HCT116 (cell line): Measurements from ENCODE around the gene DAND5. TPM values are rescaled to one million over a fixed set of nuclear protein-coding genes. Genes with fewer than 3 reads are reported as not detected.
A peak's percentile ranks its signal among the peaks of the same experiment; 100 is the strongest.

ENCODE experiments used
- ATAC-seq: fragments of 200-7000 bp; cut with Tn5 transposase; 2 replicates; pipeline ENCODE4 v1.9.1; 2020; ENCODE audit warnings: mild to moderate bottlenecking, moderate library complexity
- BruUV-seq: library from RNA; stranded (reverse); fragments of 400-500 nt; replicated peaks from 2 replicates; lab custom pipeline; 2021; lab: Mats Ljungman, UMichigan
- CTCF ChIA-PET: fragments of 300-600 bp; sonication (Branson Sonifier 250); formaldehyde crosslinking; loops from one replicate; lab custom pipeline; 2021; ENCODE audit warnings: antibody characterized with exemption; lab: Charles Lee
- POLR2A ChIA-PET: fragments of 300-600, 350-600 bp; sonication (Branson Sonifier 250); formaldehyde crosslinking; loops from one replicate; lab custom pipeline; 2021; ENCODE audit warnings: antibody characterized with exemption; lab: Charles Lee
- RAD21 ChIA-PET, 2 experiments: fragments of 300-600 bp; sonication (Branson Sonifier 250); formaldehyde crosslinking; loops; one replicate each; lab custom pipeline; 2023; ENCODE audit warnings: low total read pairs in 2 of 2; ENCODE audit not compliant: uncharacterized antibody in 2 of 2, unreplicated experiment in 2 of 2, low non-redundant PET in 1 of 2; lab: Charles Lee
- DNase-seq: peaks from one replicate; pipeline ENCODE4 v3.0.0-alpha.2; 2010; ENCODE audit warnings: low read depth, low spot score
- H2AFZ ChIP-seq: fragments of 200-600 bp; shearing (Covaris generic), sonication (generic); 2 replicates; pipeline ENCODE4 v1.6.1; 2017; ENCODE audit warnings: low read depth, mixed run types, mixed read lengths, antibody characterized with exemption, low read length; ENCODE audit not compliant: poor library complexity, severe bottlenecking
- H3K27ac ChIP-seq: 2 replicates; pipeline ENCODE4 v1.5.1; 2012; ENCODE audit warnings: low read depth, low read length
- H3K27me3 ChIP-seq: fragments of 200-600 bp; sonication (generic); 2 replicates; pipeline ENCODE4 v1.6.1; 2016; ENCODE audit warnings: mixed run types, low read length, mixed read lengths; ENCODE audit not compliant: insufficient read depth
- H3K36me3 ChIP-seq, 2 experiments: fragments of 200-500 bp in 1 of 2; fragments of 200-600 bp in 1 of 2; sonication (Bioruptor generic) in 1 of 2; sonication (generic) in 1 of 2; 2 replicates each; pipeline versions ENCODE4 v1.5.1 to v1.6.1; 2014 to 2016; ENCODE audit warnings: low read length in 2 of 2, inconsistent platforms in 1 of 2, mixed read lengths in 1 of 2, mixed run types in 1 of 2; ENCODE audit not compliant: insufficient read depth in 2 of 2, control insufficient read depth in 1 of 2
- H3K4me1 ChIP-seq, 2 experiments: fragments of 200-600 bp in 1 of 2; sonication (generic) in 1 of 2; 2 replicates each; pipeline versions ENCODE4 v1.5.1 to v1.6.1; 2012 to 2017; ENCODE audit warnings: low read length in 2 of 2, inconsistent platforms in 1 of 2, mild to moderate bottlenecking in 1 of 2, mixed read lengths in 1 of 2, mixed run types in 1 of 2, moderate library complexity in 1 of 2; ENCODE audit not compliant: insufficient read depth in 2 of 2, control insufficient read depth in 1 of 2
- H3K4me2 ChIP-seq: fragments of 200-600 bp; sonication (generic); 2 replicates; pipeline ENCODE4 v1.6.1; 2017; ENCODE audit warnings: mixed run types, low read length, mixed read lengths
- H3K4me3 ChIP-seq, 2 experiments: fragments of 200-600 bp in 1 of 2; sonication (generic) in 1 of 2; replicated peaks in 1 of 2; 2 replicates each; pipeline ENCODE4 v1.5.1; 2011 to 2016; ENCODE audit warnings: low read length in 2 of 2, control low read depth in 1 of 2, low read depth in 1 of 2, mild to moderate bottlenecking in 1 of 2, mixed read lengths in 1 of 2, mixed run types in 1 of 2
- H3K79me2 ChIP-seq: fragments of 200-600 bp; sonication (generic); 2 replicates; pipeline ENCODE4 v1.6.1; 2017; ENCODE audit warnings: mild to moderate bottlenecking, mixed run types, low read length, moderate library complexity, mixed read lengths; ENCODE audit not compliant: insufficient read depth
- H3K9ac ChIP-seq: fragments of 200-600 bp; sonication (generic); 2 replicates; pipeline ENCODE4 v1.6.1; 2016; ENCODE audit warnings: low read length, mixed read lengths
- H3K9me2 ChIP-seq: fragments of 200-600 bp; sonication (generic), shearing (Covaris generic); 2 replicates; pipeline ENCODE4 v1.6.1; 2017; ENCODE audit warnings: mixed run types, mild to moderate bottlenecking, moderate library complexity; ENCODE audit not compliant: insufficient read depth
- H3K9me3 ChIP-seq, 2 experiments: fragments of 200-500 bp in 1 of 2; fragments of 200-600 bp in 1 of 2; sonication (Bioruptor generic) in 1 of 2; sonication (generic) in 1 of 2; 2 replicates each; pipeline ENCODE4 v1.6.1; 2014 to 2017; ENCODE audit warnings: low read length in 2 of 2, mixed read lengths in 2 of 2, inconsistent platforms in 1 of 2, low read depth in 1 of 2, mild to moderate bottlenecking in 1 of 2, mixed run types in 1 of 2, moderate library complexity in 1 of 2; ENCODE audit not compliant: control insufficient read depth in 1 of 2, insufficient read depth in 1 of 2
- H4K20me1 ChIP-seq: fragments of 200-600 bp; sonication (generic), shearing (Covaris generic); 2 replicates; pipeline ENCODE4 v1.6.1; 2017; ENCODE audit warnings: mixed run types, mild to moderate bottlenecking, moderate library complexity; ENCODE audit not compliant: insufficient read depth
- CTCF ChIP-seq, 3 experiments: fragments of 200-600 bp in 1 of 3; sonication (generic) in 1 of 3; IDR thresholded peaks in 2 of 3; conservative IDR thresholded peaks in 1 of 3; 2 replicates each; pipeline ENCODE4 v1.5.1; 2012 to 2017; ENCODE audit warnings: low read depth in 2 of 3, low read length in 2 of 3, antibody characterized with exemption in 1 of 3, borderline replicate concordance in 1 of 3, control low read depth in 1 of 3, mild to moderate bottlenecking in 1 of 3, mixed read lengths in 1 of 3, mixed run types in 1 of 3, moderate library complexity in 1 of 3; ENCODE audit not compliant: insufficient read depth in 1 of 3
- EGR1 ChIP-seq: IDR thresholded peaks from 2 replicates; pipeline ENCODE4 v1.6.1; 2012; ENCODE audit warnings: low read depth
- JUND ChIP-seq: IDR thresholded peaks from 2 replicates; pipeline ENCODE4 v1.6.1; 2012
- MAX ChIP-seq: IDR thresholded peaks from 2 replicates; pipeline ENCODE4 v1.6.1; 2012
- POLR2A ChIP-seq: IDR thresholded peaks from 2 replicates; pipeline ENCODE4 v1.7.0; 2011; ENCODE audit warnings: borderline replicate concordance; ENCODE audit not compliant: insufficient read depth, insufficient read length; ENCODE audit errors: extremely low read depth
- POLR2AphosphoS5 ChIP-seq: IDR thresholded peaks from 2 replicates; pipeline ENCODE4 v1.6.1; 2011; ENCODE audit warnings: mild to moderate bottlenecking, low read depth, low read length, moderate library complexity
- RAD21 ChIP-seq: IDR thresholded peaks from 2 replicates; pipeline ENCODE4 v1.6.1; 2012; ENCODE audit warnings: low read depth, mild to moderate bottlenecking
- SIN3A ChIP-seq: IDR thresholded peaks from 2 replicates; pipeline ENCODE4 v1.6.1; 2012; ENCODE audit warnings: low read depth
- SP1 ChIP-seq: IDR thresholded peaks from 2 replicates; pipeline ENCODE4 v1.6.1; 2012; ENCODE audit warnings: low read depth
- SRF ChIP-seq: IDR thresholded peaks from 2 replicates; pipeline ENCODE4 v1.6.1; 2012; ENCODE audit warnings: low read depth
- TCF7L2 ChIP-seq: IDR thresholded peaks from 2 replicates; pipeline ENCODE4 v1.7.0; 2011; ENCODE audit warnings: borderline replicate concordance, inconsistent platforms; ENCODE audit not compliant: insufficient read depth, insufficient read length; ENCODE audit errors: extremely low read depth
- YY1 ChIP-seq: IDR thresholded peaks from 2 replicates; pipeline ENCODE4 v1.6.1; 2011; ENCODE audit warnings: low read length, low read depth, moderate library complexity, mild to moderate bottlenecking; ENCODE audit not compliant: insufficient replicate concordance; ENCODE audit errors: extremely low read depth
- ZBTB33 ChIP-seq: IDR thresholded peaks from 2 replicates; pipeline ENCODE4 v1.6.1; 2011; ENCODE audit warnings: mild to moderate bottlenecking, low read length, moderate library complexity; ENCODE audit not compliant: insufficient replicate concordance; ENCODE audit errors: extremely low read depth
- intact Hi-C: fragments of 100-400 bp; cut with micrococcal nuclease; formaldehyde crosslinking; loops from 2 replicates; pipeline ENCODE4 v1.10.0; 2022
- total RNA-seq: library from RNA; stranded (reverse); gene quantifications from one replicate; pipeline ENCODE4 v1.2.1, GENCODE V29; 2021; ENCODE audit not compliant: unreplicated experiment

The DAND5 gene
- total RNA-seq, 1 experiment from 2014 or later: 0.25 TPM

- Histone ChIP-seq H3K27me3 (no peaks in the 10 kb centered on the region), H3K9ac (peak within 1 kb of the TSS; percentile 93), H3K27ac (peak within 1 kb of the TSS; percentile 76), H3K9me2 (no peaks in the 10 kb centered on the region), H3K79me2 (peaks cover 69% of the 10 kb centered on the region), H4K20me1 (no peaks in the 10 kb centered on the region), H3K36me3 (peaks cover 38 to 56% of the 10 kb centered on the region in 2 experiments), H2AFZ (no peak within 1 kb of the TSS), H3K9me3 (no peaks in the 10 kb centered on the region), H3K4me1 (peaks cover 3 to 24% of the 10 kb centered on the region in 2 experiments; a peak in 3 of 4 replicates), H3K4me2 (peak within 1 kb of the TSS; percentile 91), H3K4me3 (peak within 1 kb of the TSS; percentile 80 to 98)
- peak; percentile 96 for DNase-seq
- intact Hi-C loops: no loop called here
- peak; percentile 85 for ATAC-seq
- ChIA-PET CTCF (no interaction called here), RAD21 (no interaction called here), POLR2A (interaction anchor here (1.0 to 1.2 kb wide), 2 partner anchors 8 to 10 kb away, joined by 4 to 8 read pairs; no protein-coding TSS in a partner anchor)
- BruUV-seq: no TSS peak
- TF ChIP-seq POLR2AphosphoS5 (peak; percentile 83), MAX (peak; percentile 98), EGR1 (peak; percentile 37; the same call in 1 of the 2 replicates), POLR2A (peak; percentile 41), TCF7L2 (peak; percentile 27), JUND (peak; percentile 56; the same call in 1 of the 2 replicates), ZBTB33 (peak; percentile 72), YY1 (peak; percentile 96), CTCF (IDR thresholded peaks at IDR 0.05 in 2 of 3, conservative IDR thresholded peaks at IDR 0.05 in 1 of 3; ENCODE audit: borderline replicate concordance in 1 of 3, insufficient read depth in 1 of 3, low read depth in 2 of 3, low read length in 2 of 3) (no peak), SIN3A (peak; percentile 87), RAD21 (no peak), SRF (no peak), SP1 (peak; percentile 66)
These were observed 23.8 kb upstream of the DAND5 start, which contains the start of gene RAD23A for GRCh38 chr19:12945479-12946091. RAD23A (plus strand) TSS chr19:12945862; CDS start chr19:12945949, 87 bp downstream.
